Measurements from ENCODE around the gene TANC1.

The TANC1 gene

GRCh38 chr2:158962074-158962473, 6.4 kb upstream of the TANC1 start:
- no peak for DNase-seq (ENCODE audit: low read depth, low spot score)

- DNase-seq (ENCODE audit: low read depth, low spot score) = no peak
These were observed 5.4 kb upstream of the TANC1 start for GRCh38 chr2:158963071-158963470.

GRCh38 chr2:158965107-158965506, 3.3 kb upstream of the TANC1 start:
- DNase-seq (ENCODE audit: low read depth, low spot score) = no peak

GRCh38 chr2:158965641-158966040, 2.8 kb upstream of the TANC1 start:
- no peak for DNase-seq (ENCODE audit: low read depth, low spot score)

GRCh38 chr2:158966312-158966711, 2.1 kb upstream of the TANC1 start:
- no peak for DNase-seq (ENCODE audit: low read depth, low spot score)

- DNase-seq (ENCODE audit: low read depth, low spot score) = no peak
These were observed 1.2 kb upstream of the TANC1 start for GRCh38 chr2:158967114-158967730.

- no peak for DNase-seq (ENCODE audit: low read depth, low spot score)
These were observed 577 bp upstream of the TANC1 start for GRCh38 chr2:158967731-158968395.

GRCh38 chr2:158969162-158969714, 798 bp downstream of the TANC1 start:
- DNase-seq (ENCODE audit: low read depth, low spot score) = no peak

GRCh38 chr2:158969715-158970240, 1.3 kb downstream of the TANC1 start:
- DNase-seq (ENCODE audit: low read depth, low spot score) = no peak

- DNase-seq (ENCODE audit: low read depth, low spot score) = no peak
These were observed 1.9 kb downstream of the TANC1 start for GRCh38 chr2:158970241-158970751.

GRCh38 chr2:158973116-158973956, 4.9 kb downstream of the TANC1 start:
- DNase-seq (ENCODE audit: low read depth, low spot score) = no peak

- no peak for DNase-seq (ENCODE audit: low read depth, low spot score)
These were observed 7.0 kb downstream of the TANC1 start for GRCh38 chr2:158975271-158975921.

- no peak for DNase-seq (ENCODE audit: low read depth, low spot score)
These were observed 11.3 kb downstream of the TANC1 start for GRCh38 chr2:158979772-158980171.

- DNase-seq (ENCODE audit: low read depth, low spot score) = no peak
These were observed 16.2 kb downstream of the TANC1 start for GRCh38 chr2:158984604-158985135.

- DNase-seq (ENCODE audit: low read depth, low spot score) = no peak
These were observed 20.1 kb downstream of the TANC1 start for GRCh38 chr2:158988501-158988900.

GRCh38 chr2:158989165-158989564, 20.7 kb downstream of the TANC1 start:
- no peak for DNase-seq (ENCODE audit: low read depth, low spot score)

GRCh38 chr2:158990397-158991214, 22.2 kb downstream of the TANC1 start:
- DNase-seq (ENCODE audit: low read depth, low spot score) = no peak

GRCh38 chr2:158993030-158993429, 24.6 kb downstream of the TANC1 start:
- DNase-seq (ENCODE audit: low read depth, low spot score) = no peak

- no peak for DNase-seq (ENCODE audit: low read depth, low spot score)
These were observed 25.5 kb downstream of the TANC1 start for GRCh38 chr2:158993721-158994587.
